NCI-H1436 treated with DMSO at 0.1 percent for 48 hours (cell line): ENCODE results near the gene KRT36.

Source experiments
- DNase-seq: peaks from one replicate; lab custom pipeline; 2025; lab: John Stamatoyannopoulos, UW

The KRT36 gene

DNA sequence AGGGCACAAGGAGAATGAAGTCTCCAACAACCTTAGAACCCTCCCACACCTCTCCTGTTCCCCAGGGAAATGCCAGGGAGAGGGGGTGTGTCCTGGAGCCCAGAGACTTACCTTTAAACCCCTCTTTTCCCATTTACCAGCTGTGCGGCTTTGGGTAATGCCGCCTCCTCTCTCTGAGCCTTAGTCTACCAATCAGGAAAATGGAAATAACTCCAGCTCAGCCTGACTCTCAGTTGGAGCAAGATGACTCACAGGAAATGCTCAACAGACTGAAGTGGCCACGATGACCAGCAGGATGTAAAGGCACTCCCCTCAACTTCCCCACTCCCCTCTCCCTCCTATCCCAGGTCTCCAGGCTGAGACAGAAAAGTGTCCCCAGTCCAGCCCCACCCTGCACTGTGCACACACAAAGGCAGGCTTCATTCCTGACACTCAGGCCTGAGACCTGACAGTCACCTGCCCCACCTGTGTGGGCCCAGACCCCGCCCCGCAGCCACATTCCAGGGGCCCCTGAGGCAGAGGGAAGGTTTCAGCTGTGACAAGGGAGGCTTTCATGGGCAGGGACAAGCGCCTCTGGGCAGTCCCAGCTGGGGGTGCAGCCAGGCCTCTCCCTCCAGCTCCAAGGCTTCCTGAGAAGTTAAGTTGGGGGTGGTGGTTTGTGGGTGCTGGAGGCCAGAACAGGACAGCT is 32.0 kb upstream of the KRT36 start:
- DNase-seq = no peak

DNA sequence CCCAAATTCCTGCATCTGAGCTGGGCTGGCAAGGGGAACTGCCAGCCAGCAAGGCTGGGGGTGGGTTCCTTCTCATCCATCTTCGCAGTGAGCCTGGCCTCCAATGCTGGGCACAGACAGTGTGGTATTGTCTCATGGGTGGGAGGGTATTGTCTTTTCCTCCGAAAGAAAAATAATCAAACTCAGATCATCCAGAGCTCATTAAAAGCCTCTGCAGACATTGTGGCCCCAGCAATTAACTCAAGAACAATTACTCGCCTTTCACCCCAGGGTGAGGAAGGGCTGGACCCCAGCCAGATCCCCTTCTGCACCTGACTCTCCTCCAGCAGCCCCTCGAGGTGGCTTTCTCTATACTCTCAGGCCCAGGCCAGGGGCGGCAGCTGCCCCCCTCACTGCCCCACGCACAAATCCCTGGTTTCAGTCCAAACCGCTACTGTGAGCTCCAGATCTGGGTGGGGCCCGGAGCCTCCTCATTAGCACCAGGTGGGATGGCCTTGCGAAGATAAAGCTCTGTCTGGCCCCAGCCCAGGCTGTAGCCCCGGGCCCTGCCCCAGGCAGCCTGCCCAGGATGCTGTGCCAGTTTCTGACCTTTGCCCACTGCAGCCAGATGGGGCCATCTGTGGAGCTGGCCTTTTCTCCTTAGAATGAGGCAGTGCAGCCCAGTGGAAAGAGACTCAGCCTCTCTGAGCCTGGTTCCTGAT is 31.3 kb upstream of the KRT36 start:
- DNase-seq = no peak

DNA sequence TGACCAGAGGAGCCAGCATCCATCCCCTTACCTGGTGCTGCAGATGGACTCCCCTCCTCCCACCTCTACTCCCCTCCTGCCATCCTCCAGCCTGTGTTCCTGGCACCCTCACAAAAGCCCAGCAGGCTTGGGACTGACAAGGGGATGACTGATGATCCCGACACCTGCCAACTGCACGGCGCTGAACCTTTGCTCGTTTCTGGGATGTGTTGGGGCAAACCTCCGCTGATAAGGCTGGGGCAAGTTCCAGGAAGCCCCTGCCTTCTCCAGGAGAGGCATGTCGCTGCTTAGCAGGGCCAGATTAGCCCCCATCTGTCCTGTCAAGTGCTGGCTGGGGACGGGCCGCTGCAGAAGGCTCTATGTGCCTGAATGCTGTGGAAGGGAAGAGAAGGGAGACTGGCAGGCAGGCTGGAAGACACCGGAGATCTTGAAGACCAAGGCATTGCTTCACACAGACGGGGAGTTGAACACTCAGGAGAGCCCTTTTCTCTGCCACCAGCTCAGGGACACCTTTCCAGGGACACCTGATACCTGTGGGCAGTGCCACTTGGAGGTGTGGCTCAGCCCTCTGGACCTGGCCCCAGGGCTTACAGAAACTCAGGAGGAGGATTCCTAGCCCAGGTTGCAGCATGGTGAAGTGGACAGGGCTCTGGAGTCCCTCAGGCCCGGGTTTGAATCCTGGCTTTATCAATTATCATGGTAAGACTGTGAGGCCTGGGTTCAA is 30.0 kb upstream of the KRT36 start:
- DNase-seq = no peak

DNA sequence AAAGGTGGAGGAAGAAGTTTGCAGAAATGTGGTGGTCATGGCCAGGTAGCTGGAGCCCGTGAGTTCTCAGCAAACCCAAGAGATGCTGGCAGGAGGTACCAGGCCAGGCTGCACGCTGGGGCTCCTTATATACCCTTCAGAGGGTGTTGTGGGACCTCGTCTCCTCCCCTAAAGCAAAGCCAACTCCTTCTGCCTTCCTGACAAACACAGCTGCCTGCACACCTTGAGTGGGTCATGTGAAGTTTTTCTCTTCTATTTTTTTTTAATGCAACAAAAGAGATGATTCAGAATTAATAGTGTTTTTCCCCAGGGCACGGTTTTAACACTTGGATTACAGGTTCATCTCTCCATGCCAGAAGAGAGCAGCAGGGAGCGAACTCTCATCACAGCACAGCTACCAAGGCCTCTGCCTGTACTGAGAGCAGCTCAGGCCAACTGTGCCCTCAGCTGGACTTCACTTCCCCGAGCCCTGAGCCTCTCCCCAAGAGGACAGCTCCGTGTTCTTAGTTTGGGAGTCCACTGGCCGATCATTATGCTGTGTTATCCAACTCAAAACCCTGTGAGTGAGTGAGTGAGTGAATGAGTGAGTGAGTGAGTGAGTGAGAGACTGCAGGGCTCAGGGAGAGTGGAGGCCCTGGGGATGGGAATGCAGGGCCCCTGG is 29.2 kb upstream of the KRT36 start, which contains the start of gene KRT15:
KRT15 (minus strand) TSS at position 102 of the 661 bp plus-strand sequence; CDS start at position 39, 63 bp downstream.
- DNase-seq = no peak

DNA sequence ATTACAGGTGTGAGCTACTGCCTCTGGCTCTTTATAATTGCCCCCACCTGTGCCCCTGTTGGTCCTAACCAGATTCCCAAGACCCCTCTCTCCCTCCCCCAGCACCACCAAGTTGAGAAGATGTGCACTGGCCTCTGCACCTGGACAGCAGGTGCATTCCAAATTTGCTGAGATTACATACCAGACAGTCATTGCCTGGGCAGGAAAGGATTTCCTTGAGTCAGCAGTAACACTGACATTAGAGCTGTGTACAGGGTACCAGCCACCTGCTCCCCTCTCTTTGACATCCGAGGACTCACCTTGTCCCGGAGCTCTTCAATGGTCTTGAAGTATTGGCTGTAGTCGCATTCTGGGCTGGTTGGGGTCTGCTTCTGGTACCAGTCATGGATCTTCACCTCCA is 28.3 kb upstream of the KRT36 start:
- no peak for DNase-seq

DNA sequence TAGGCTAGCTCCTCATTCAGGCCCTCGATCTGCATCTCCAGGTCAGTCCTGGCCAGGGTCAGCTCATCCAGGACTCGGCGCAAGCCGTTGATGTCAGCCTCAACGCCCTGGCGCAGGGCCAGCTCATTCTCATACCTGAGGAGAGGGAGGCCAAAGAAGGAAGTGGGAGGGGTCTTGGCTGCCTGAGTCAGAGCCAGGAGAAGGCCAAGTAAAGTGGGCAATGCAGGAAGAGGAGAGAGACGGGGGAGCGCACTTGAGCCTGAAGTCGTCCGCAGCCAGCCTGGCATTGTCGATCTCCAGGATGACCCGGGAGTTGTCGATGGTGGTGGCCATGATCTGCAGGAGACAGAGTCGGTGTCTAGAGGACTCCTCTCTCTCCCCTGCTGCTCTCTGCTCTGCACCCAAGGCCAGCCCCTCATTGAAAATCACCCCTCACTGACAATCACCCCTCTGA is 27.1 kb upstream of the KRT36 start:
- no peak for DNase-seq

DNA sequence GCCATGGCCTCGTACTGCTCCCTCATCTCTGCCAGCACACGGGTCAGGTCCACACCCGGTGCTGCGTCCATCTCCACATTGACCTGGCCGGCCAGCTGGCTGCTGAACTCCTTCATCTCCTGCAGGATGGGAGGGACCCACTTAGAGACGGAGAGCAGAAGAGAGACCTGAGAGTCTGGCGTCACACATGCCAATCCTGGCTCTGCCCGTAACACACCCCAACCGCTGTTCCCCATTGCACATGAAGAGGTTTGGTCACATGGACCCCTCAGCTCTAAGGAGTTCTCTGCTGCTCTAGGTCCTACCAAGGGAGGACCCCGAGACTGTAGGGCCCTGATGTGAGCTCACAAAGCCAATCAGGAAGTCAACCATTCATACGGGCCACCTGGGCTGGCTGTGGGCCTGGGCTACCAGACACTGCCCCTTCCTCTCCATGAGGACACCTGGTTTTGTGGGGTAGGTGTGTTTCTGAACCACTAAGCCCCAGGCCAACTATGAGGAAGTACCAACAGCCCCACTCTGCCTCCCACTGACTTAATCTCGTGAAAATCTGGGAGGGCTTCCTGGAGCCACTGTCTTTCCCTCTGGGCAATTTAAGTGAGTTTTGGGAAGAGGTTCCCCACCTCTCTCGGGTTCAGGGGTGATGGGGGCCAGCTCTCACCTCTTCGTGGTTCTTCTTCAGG is 26.6 kb upstream of the KRT36 start:
- DNase-seq = no peak

DNA sequence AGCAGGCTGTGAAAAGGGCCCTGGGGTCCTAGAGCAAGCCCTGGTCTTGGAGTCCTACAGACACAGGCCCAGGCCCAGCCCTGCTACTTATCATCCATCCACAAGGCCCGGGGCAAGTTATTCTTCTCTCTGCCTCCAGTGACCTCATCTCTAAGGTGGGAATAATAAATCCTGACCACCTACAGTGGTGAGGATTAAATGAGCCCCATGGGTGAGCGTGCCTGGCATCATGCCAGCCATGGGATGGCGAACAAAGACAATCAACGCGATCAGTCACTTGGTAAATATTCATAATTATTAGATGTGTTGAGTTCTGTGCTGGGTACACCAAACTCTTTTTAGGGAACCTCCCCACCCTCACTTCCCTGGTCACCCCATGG is 23.4 kb upstream of the KRT36 start:
- DNase-seq = no peak

DNA sequence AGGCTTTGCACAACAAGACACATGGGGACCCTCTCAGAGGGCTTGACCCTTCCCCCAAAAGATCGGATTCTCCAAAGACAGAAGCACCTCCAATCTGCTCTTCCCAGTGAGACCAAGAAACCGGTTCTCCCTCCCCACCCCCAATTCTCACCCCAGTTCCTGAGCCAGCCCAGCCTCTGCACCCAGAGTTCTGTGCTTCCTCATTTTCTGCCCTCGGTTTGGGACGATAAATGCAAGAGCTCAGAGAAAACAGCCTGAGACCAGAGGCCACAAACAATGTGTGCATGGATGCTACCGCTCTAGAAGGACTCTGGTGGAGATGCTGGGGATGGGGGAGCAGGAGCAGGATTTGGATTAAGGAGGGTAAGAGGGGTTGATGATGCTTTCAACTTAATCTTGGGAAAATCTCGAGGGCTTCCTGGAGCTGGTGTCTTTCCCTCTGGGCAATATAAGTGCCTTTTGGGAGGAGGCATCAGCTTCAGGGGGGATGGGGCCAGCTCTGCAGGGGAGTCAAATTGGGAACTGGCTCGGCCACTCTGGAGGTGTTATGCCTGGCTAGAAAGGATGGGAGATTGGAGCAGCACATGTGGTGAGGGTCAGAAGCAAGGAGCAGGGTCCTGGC is 22.9 kb upstream of the KRT36 start:
- no peak for DNase-seq

DNA sequence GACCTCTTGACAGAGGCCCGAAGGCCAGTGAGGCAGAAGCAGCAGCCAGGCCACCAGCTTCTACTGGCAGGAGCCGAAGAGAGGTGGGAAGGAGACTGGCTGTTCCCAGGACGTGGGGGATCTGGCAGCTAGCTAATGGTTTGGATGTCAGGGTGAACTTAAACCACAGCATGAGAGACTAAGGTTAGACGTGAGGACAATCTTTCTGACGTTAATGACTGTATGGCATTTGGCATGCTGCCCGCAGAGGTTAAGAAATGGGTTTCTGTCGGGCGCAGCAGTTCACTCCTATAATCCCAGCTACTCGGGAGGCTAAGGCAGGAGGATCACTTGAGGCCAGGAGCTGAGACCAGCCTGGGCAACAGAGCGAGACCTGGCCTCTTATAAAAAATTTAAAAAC is 22.0 kb upstream of the KRT36 start:
- DNase-seq = no peak

DNA sequence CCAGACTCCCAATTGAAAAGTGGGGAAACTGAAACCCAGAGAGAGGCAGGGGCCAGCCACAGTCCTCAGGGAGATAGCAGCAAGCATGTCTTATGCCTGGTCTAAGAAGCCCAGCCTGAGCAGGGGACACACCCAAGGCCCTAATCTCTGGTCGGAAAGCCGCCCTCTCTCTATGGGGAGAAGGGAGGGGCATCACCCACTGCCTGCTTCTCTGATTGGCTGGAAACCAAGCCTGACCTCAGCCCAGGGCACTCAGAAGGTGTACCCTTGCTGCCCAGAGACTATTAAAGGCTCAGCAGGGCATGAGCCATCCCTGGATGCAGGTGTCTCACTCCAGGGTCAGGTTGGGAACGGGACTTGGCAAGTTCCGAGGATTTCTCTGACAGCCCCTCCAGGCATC is 21.4 kb upstream of the KRT36 start:
- DNase-seq = no peak

DNA sequence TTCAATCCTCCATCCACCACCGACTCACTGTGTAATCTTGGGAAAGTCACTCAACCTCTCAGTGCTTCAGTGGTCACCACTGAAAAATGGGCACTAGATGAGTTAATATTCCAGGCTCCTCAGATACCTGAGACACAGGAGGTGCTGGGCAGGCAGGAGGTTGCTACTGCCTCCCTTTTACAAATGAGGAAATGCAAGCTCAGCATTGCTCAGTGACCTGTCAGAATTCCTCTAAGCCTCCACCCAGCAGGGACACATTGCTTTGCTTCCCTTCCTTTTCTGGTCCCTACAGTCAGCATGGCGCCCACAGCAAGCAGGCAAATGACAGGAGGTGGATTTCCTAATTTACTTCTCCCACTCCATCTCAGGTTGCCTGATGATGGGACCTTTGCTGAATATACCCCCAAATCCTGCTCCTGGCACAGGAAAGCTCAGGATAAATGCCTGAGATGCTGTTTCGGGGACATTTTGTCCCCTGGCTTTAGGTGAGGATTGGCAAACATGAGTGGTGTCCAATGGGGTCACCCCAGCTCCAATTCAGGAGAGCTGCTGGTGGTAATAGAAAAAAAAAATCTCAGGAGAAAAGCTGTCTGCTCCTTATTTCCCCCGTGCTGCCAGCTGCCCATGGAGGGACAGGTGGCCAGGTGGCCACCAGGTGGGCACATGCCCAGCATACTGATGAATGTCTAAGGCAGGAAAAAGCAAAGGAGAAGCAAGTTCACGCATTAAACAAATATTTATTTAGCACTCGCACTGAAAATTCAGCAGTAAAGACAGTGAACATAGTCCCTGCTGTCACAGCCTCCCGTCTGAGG is 20.7 kb upstream of the KRT36 start:
- no peak for DNase-seq

DNA sequence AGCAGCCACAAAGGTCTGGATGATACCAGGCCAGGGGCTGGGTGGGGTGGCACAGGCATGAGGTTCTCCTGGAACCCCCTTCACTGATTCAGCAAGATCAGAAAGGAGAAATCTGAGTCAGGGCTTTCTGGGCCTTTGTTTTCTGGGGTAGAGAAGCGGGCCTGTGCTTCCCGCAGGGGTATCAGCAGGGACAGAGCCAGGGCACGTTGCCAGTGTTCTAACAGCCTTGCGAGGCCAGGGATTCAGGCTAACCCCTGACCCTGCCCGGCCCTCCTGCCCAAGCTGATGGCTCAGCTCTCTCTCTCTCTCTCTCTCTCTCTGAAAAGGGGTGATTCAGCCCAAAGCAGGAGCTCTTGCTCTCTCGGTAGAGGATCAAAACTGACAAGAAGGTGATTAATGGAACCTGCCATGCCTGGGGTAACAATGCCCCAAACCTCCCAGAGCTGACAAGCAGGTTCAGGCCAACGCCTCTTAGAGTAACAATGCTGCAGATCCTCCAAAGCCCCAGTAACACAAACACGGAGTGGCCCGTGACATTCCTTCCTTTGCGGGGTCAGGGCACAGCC is 17.7 kb upstream of the KRT36 start:
- DNase-seq = no peak

DNA sequence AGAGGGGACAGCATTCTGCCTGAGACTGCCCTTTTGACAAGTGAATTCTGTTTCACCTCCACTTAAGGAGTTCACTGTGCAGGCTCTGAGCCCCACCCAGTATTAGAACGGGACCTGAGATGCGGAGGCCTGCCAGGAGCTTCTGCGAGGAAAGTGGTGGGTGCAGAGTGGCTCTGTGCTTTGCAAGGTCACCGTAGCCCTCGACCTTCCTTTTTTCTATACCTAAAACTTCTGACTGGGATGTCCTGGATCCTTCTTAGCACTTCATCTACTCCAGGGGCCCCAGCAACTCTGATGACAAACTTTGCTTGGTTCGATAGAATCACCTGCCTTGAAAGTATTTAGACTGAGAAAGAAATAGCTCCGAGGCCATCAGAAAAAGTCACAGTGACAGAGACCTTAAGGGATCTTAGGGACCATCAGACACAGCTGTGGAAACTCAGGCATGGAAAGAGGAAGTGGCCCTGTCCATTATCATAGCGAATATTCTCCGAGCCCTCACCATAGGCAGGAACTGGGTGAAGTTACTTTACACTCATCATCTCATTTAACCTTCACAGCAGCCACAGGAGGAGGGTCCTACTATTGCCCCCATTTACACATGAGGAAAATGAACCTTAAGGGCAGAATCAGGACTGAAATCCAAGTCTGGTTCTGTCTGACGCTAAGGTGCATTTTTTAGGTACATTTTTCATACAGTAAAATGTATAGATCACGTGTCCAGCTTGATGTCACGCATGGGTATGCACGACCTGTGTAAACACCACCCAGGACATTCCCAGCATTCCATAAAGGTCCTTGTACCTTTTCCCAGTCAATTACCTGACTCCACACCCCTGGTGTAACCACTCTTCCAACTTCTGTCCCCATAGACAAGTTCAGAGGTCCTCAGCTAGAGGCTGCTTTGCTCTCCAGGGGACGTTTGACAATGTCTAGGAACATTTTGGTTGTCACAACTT is 16.4 kb upstream of the KRT36 start:
- no peak for DNase-seq

DNA sequence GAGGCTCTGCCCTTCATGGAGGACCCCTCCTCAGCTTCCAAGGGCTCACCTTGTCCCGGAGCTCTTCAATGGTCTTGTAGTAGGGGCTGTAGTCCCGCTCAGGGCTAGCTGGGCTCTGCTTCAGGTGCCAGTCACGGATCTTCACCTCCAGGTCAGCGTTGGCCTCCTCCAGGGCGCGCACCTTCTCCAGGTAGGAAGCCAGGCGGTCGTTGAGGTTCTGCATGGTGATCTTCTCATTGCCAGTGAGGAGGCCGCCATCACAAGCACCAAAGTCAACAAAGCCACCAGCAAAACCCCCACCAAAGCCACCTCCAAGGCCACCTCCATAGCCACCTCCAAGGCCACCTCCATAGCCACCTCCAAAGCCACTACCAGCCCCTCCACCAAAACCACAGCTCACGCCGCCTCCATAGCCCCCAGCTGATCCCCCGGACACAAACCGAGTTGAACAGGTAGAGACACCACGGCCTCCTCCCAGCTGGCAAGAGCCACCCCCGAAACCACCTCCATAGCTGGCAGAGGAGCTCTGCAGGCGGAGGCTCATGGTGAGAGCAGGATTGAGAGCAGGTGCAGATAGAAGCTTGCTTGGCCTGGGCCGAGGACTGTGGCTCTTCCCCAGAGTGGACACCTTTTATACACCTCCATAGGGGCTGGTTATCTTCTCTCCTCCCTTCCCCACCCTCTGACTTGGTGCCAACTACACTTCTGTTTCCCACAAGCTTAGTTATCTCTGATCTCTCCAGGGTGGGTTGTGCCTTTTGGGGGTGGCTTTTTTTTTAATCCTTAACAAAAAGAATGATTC is 15.5 kb upstream of the KRT36 start, which contains the start of gene KRT13:
KRT13 (minus strand) TSS at position 606 of the 802 bp plus-strand sequence; CDS start at position 544, 62 bp downstream.
- DNase-seq = no peak

DNA sequence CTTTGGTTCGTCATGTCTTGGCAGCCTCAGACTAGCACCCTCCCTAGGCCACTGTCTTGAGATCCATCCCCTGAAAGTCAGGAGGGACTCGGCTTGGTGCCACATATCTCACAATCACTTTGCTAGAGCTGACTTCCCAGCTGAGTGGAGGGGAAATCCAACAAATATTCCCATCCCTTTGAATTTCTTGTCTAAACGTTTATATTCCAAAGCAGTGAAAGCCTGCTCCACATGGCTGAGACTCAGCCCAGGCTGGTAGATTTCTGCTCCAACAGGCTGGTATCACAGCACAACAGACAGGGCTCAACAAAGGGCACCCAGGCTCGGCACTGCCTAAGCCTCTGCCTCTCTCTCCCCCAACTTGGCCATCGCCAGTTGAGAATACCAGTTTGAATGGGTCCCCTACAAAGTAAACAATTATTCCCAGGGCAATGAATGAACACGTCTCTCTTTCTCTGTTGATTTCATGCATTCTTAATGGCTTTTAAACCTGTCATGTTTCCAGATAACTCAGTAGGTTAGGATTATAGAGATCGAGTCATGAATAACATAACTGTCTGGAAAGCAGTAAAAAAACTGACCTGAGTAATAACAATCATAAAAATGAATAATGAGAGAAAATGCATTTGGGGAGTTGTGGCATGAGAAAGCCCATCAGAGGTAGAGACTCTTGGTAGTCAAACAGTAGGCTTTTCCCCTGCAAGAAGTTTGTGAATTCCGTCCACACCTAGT is 14.7 kb upstream of the KRT36 start:
- no peak for DNase-seq

DNA sequence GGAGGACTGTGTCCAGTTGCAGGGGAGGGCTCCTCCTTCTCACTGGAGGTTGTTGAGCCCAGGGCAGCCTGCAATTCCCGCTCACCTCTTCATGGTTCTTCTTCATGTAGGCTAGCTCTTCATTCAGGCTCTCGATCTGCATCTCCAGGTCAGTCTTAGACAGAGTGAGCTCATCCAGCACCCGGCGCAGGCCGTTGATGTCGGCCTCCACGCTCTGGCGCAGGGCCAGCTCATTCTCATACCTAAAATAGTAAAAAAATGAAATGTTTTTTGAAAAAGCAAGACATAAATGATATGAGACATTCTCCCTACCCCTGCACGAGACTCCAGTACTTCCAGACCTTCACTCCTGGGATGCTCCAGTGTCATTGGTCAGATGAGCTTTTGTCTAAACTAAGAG is 13.5 kb upstream of the KRT36 start:
- no peak for DNase-seq
